ENCODE data around the gene TMEM176A.
"Not testable (repeated sequence)": the region's sequence is repeated elsewhere in the genome, so short reads cannot be mapped to it uniquely, and the experiment has no call there.

Gene TMEM176A

DNA sequence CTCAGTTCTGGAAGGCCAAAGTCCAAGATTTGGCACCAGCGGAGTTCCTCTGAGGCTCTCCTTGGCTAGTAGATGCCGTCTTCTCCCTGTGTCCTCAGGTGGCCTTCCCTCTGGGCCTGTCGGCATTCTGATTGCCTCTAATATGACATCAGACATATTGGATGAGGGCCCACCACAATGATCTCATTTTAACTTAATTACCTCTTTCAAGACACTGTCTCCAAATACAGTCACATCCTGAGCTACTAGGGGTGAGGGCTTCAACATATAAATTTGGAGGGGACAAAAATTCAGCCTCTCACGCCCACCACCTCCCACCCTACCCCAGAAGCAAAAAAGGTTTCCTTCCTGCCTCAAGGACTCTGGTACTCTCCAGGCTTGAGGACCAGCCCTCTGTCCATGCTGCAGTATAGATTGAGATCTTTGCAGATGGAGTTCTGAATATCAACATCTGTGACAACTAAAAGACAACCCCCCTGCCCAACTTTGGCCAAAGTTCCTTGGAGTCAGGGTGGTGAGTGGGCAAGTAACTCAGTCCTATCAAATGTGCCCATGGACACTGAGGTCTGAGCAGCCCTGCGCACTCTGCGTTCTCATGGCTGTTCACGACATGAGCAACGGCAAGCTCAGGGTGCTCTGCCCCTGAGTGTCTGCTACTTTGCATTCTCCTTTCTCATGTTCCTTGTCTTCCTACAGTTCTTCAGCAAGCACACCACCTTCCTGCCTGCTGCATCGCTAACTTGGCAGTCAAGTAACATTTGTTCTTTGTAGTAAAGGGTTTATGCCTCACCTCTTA is 11.9 kb upstream of the TMEM176A start:
- no peak for DNase-seq

DNA sequence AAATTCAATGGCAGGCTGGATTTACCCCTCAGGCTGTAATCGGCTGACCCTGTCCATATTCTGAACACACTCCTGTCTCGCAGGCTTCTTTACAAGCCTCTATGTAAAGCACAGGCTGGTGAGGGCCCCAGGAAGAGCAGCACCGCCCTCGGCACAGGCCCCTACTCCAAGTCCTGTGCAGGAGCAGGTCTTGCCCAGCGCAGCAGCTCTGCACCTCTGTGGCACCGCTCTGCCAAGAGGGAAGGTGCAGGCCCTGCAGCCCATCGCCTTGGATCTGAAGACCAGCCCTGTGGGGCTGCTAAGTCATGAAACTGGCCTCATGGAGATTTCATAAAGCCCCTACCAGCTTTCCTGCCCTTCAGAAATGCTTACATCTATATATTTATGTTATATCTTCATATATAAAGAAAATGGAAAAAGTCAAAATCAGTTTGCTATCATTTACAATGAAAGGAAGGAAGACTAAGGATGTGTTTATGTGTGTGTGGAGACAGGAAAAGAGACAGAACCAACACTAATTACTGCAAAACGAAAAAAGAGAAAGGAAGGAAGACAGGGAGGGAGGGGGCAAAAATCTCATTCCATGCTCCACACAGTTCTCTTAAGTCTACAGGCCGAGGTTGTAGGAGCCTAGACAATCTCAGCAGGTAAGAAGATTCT is 10.0 kb upstream of the TMEM176A start:
- no peak for DNase-seq

GRCh38 chr7:150791304-150791703 is 9.3 kb upstream of the TMEM176A start:
- no peak for DNase-seq

GRCh38 chr7:150791746-150792452 is 8.7 kb upstream of the TMEM176A start:
- DNase-seq = no peak

GRCh38 chr7:150793569-150794238 is 6.9 kb upstream of the TMEM176A start:
- no peak for DNase-seq

GRCh38 chr7:150797661-150798060 is 2.9 kb upstream of the TMEM176A start:
- no peak for DNase-seq

DNA sequence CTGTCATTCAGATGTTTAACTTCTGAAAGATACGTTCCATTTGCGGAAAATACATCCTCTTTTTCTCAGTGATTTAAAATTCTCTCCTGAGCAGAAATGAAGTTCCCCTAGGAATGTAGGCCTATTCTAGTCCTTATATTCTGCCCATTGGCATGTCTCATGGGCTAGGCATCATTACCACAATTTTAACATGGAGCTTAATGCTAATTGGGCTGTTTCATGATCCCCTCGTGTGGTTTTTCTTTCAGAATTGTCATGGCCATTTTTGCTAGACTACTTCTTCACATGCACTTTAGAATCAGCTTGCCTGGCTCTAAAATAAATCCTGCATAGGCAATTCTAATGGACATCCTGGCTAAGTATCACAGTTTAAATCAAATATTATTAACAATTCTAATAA is 1.4 kb upstream of the TMEM176A start:
- DNase-seq = no peak

GRCh38 chr7:150799741-150800580 is 608 bp upstream of the TMEM176A start, which contains the start of gene TMEM176B:
TMEM176B (minus strand) TSS chr7:150800364; CDS start chr7:150796569, 3,795 bp downstream.
- DNase-seq = peak in 13 of 56 donors; percentile 4 to 73 (median 28)

DNA sequence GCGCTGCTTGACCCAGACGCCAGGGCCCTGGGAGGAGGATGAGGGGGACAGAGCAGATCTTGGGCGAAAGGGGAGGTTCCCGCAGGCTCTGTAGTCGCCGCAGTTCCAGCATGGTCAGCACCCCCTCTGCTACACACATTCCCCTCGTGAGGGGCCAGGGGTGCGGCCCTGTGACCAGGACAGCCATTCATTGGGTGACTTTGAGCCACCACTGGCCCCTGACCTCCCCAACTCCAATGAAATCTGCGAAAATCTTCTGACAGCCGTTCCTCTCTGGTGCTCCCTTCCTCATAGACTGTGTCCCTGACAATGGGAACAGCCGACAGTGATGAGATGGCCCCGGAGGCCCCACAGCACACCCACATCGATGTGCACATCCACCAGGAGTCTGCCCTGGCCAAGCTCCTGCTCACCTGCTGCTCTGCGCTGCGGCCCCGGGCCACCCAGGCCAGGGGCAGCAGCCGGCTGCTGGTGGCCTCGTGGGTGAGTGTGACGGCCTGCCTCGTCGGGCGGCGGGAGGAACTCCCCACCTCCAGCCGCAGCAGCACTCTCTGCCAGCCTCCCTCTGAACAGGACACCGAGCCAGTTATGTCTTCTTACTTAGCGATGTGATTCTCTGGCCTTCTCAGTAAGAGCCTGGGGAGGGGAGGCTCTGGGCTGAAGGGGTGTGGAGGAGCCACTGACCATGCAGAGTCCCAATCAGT is 825 bp downstream of the TMEM176A start:
- DNase-seq = no peak

- DNase-seq = no peak
Observed at GRCh38 chr7:150801946-150802771, 1.6 kb downstream of the TMEM176A start.

DNA sequence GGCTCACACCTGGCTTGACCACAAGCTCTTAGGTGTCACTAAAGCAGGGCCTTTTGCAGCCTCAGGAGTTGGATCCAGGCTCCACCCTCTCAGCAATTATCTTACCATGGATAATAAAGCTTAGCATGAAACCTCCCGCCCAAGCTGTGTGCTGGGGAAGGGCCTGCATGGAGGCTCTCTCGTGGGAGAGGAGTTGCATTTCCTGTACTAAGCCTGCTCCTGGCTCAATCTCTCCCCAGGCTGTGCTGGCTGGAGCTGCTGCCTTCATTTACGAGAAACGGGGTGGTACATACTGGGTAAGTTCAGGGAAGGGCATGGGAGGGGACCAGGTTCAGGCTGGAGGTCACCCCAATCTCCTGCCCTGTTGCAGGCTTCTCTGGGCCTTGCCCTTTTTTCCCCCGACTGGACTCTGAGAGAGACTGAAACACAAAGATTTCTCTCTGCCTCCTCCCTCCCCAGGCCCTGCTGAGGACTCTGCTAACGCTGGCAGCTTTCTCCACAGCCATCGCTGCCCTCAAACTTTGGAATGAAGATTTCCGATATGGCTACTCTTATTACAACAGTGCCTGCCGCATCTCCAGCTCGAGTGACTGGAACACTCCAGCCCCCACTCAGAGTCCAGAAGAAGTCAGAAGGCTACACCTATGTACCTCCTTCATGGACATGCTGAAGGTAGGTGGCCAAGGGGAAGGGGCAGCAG is 2.7 kb downstream of the TMEM176A start:
- no peak for DNase-seq

DNA sequence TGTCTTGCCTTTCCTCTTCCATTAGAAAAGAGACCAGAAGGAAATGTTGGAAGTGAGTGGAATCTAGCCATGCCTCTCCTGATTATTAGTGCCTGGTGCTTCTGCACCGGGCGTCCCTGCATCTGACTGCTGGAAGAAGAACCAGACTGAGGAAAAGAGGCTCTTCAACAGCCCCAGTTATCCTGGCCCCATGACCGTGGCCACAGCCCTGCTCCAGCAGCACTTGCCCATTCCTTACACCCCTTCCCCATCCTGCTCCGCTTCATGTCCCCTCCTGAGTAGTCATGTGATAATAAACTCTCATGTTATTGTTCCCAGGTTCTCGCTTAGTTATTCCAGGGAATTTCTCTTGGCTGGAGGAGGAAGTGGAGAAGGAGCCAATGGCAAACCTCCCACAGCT is 4.2 kb downstream of the TMEM176A start:
- DNase-seq = no peak

GRCh38 chr7:150805864-150806263 is 5.3 kb downstream of the TMEM176A start:
- DNase-seq = no peak

GRCh38 chr7:150806454-150806853 is 5.9 kb downstream of the TMEM176A start:
- no peak for DNase-seq

DNA sequence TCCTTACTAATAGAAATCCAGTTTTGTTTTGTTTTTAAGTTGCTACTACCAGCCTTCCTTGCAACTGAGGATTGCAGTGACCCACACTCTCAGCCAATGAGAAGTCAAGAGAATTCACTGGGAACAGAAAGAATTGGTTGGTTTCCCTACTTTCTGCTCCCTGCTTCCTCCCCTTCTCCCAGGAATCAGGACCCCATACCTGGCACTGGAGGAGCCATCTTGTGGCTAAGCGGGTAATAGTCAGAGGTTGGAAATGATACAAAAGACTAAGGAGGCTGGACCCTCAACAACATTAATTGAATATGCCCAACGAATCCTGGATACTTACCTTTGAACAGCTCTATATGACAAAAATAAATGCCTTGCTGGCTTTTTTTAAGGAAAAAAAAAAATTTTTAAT is 6.3 kb downstream of the TMEM176A start:
- DNase-seq = no peak

- DNase-seq = not testable (repeated sequence)
Observed at GRCh38 chr7:150807616-150808438, 7.3 kb downstream of the TMEM176A start.

DNA sequence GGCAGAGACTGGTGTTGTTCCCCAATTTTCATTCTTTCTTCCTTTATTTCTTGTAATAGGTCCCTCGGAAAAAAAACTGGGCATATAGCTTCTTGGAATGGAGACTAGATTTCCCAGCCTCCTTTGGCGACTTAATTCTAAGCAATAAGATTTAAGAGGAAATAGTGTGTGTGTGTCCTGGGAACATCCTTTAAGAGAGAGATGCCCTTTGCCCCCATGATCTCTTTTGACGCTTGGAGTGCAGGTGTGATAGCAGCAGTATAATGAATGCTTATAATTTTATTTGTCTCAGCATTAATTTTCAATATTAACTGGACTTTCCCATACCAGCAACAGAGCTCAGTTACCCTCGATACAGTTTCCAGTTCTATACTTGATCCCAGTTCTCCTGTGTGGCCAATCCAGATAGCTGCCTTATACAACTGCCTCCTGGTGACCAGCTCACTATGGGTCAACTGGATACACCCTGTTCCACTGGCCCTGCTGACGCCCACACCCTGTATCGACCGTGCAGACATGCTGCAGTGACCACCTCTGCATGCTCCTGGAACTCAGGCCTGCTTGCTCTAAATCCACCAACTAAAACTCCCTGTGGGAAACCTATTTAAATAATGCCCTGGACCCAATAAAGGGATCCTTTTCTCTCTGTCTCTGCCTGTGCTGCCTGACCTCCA is 13.9 kb downstream of the TMEM176A start:
- no peak for DNase-seq
